MM.1S (cell line): ENCODE measurements around the gene TBCCD1.

ENCODE experiments used
- EZH2 ChIP-seq: fragments of 300-600 bp; sonication (generic); optimal IDR thresholded peaks from 2 replicates; pipeline ENCODE3; 2017; ENCODE audit warnings: low read depth, mild to moderate bottlenecking, antibody characterized with exemption, low read length, mixed read lengths
- TF ChIP-seq, protein P1 (sequence below): fragments of 300-600 bp; sonication (generic); IDR thresholded peaks from 2 replicates; pipeline ENCODE4 v1.5.1; 2016; ENCODE audit warnings: antibody characterized with exemption, low read length, mixed read lengths

DNA sequence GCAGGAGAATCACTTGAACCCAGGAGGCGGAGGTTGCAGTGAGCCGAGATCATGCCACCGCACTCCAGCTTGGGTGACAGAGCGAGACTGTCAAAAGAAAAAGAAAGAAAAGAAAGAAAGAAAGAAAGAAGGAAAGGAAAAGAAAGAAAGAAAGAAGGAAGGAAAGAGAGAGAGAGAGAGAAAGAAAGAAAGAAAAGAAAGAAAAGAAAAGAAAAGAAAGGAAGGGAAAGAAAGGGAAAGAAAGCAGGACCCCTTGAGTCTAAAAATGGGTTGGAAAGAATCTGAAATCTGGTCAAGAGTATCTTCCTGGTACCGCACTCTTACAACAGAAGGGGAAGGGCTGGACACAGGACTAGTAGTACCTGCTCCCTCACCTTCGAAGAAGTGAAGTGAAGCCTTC, 42.5 kb downstream of the TBCCD1 start:
- TF ChIP-seq, protein P1, sequence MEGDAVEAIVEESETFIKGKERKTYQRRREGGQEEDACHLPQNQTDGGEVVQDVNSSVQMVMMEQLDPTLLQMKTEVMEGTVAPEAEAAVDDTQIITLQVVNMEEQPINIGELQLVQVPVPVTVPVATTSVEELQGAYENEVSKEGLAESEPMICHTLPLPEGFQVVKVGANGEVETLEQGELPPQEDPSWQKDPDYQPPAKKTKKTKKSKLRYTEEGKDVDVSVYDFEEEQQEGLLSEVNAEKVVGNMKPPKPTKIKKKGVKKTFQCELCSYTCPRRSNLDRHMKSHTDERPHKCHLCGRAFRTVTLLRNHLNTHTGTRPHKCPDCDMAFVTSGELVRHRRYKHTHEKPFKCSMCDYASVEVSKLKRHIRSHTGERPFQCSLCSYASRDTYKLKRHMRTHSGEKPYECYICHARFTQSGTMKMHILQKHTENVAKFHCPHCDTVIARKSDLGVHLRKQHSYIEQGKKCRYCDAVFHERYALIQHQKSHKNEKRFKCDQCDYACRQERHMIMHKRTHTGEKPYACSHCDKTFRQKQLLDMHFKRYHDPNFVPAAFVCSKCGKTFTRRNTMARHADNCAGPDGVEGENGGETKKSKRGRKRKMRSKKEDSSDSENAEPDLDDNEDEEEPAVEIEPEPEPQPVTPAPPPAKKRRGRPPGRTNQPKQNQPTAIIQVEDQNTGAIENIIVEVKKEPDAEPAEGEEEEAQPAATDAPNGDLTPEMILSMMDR = no peak
- no peak for TF ChIP-seq EZH2
